SU-DHL-6 (cell line): ENCODE data around the gene PRMT5.

Experiments used
- EZH2phosphoT487 ChIP-seq: fragments of 200-600 bp; sonication (generic), shearing (Covaris generic); conservative IDR thresholded peaks from 2 replicates; pipeline ENCODE4 v1.6.1; 2018; ENCODE audit warnings: mild to moderate bottlenecking, antibody characterized with exemption, low read length, moderate library complexity, mixed read lengths
- TF ChIP-seq, protein P1 (sequence below): fragments of 200-600 bp; sonication (generic); IDR thresholded peaks from one replicate; pipeline ENCODE4 v1.5.1; 2017; ENCODE audit warnings: antibody characterized with exemption, mild to moderate bottlenecking, low read length, moderate library complexity; ENCODE audit not compliant: insufficient read depth, poor library complexity, severe bottlenecking

DNA sequence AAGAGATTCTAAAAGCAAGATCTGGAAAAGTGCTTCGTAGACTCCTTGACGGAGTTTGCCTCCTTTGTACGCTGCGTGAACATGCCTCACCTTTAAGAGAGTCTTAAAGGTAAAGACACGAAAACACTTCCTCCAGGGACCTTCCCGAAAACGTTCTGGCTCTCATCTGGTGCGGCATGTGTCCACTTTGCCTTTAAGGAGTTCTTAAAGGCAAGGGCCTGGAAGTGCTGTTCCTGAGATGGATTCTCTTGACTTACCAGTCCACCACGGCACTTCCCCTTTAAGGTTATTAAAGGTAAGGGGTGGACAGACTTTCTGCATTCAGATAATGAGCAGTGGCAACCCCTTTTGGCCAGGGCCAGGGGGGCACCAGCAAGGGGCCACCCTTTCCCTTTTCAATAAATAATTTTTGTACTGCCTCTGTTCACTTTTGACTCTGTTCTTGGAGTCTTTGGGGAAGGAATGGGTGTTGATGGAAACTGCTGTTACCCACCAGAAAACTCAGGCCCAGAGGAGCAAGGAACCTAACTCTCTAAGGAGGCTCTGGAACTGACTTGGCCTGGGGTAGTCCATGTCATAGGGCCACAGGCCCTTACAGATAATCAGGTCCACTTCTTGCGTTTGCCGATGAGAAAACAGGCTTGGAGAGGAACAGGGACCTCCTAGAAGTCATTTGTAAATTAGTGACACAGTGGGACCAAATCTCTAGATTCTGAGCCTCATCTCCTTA lies 41.8 kb downstream of the PRMT5 start:
- TF ChIP-seq, protein P1, sequence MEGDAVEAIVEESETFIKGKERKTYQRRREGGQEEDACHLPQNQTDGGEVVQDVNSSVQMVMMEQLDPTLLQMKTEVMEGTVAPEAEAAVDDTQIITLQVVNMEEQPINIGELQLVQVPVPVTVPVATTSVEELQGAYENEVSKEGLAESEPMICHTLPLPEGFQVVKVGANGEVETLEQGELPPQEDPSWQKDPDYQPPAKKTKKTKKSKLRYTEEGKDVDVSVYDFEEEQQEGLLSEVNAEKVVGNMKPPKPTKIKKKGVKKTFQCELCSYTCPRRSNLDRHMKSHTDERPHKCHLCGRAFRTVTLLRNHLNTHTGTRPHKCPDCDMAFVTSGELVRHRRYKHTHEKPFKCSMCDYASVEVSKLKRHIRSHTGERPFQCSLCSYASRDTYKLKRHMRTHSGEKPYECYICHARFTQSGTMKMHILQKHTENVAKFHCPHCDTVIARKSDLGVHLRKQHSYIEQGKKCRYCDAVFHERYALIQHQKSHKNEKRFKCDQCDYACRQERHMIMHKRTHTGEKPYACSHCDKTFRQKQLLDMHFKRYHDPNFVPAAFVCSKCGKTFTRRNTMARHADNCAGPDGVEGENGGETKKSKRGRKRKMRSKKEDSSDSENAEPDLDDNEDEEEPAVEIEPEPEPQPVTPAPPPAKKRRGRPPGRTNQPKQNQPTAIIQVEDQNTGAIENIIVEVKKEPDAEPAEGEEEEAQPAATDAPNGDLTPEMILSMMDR: no peak
- TF ChIP-seq EZH2phosphoT487: no peak
